Measurements from ENCODE around the gene PRLR. TPM values are rescaled to one million over a fixed set of nuclear protein-coding genes. Genes with fewer than 3 reads are reported as not detected.

PRLR gene
- total RNA-seq, 2 donors from 2014 or later = not detected

DNA sequence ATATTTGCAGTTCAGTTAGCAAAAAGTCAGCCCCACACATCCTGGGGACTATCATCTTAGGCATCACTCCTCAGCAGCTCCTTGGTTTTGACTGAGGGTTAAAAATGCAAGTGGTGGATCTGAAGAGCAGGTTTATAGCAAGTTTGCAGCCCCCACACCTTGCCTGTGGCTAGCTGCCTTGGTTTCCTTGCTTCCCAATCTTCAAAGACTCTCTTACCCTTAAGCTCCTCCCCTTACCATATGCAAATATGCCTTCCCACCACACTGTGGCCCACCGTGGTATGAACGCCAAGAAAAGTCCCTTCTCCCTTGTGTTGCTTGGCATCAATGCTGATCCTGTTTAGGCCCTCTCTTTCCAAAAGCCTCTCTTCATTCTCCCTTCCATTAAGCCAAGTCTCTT, 137.6 kb downstream of the PRLR start:
- no peak for ATAC-seq (replicated peaks)
- Mint-ChIP-seq H3K4me3 (no peak overlapping the region), H3K27ac (no peak overlapping the region), H3K27me3 (peaks cover 10% of the 10 kb centered on the region), H3K9me3 (no peaks in the 10 kb centered on the region), H3K4me1 (no peaks in the 10 kb centered on the region), H3K36me3 (ENCODE audit: low read depth) (no peaks in the 10 kb centered on the region)

DNA sequence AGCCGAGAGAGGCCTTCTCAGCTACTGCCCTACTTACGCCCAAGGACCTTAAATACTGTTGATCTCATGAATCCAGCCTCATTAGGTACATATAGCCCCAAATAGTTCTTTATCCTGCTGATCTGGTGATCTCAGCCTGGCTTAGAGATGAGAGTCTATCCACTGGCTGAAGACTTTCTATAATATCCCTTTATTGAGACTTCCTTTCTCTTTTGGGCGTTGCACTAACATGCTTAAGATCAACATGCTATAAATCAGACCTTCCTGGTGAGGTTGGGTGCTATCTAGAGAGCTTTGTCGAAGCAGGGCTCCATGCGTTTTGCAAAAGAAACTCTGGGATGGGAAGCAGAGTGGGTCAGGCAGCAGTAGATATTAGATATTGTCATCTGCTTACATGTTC, 138.6 kb downstream of the PRLR start:
- no peak for ATAC-seq (replicated peaks)
- Mint-ChIP-seq H3K27ac (no peak overlapping the region), H3K4me1 (no peaks in the 10 kb centered on the region), H3K9me3 (no peaks in the 10 kb centered on the region), H3K36me3 (ENCODE audit: low read depth) (no peaks in the 10 kb centered on the region), H3K27me3 (peaks cover 9% of the 10 kb centered on the region), H3K4me3 (no peak overlapping the region)

DNA sequence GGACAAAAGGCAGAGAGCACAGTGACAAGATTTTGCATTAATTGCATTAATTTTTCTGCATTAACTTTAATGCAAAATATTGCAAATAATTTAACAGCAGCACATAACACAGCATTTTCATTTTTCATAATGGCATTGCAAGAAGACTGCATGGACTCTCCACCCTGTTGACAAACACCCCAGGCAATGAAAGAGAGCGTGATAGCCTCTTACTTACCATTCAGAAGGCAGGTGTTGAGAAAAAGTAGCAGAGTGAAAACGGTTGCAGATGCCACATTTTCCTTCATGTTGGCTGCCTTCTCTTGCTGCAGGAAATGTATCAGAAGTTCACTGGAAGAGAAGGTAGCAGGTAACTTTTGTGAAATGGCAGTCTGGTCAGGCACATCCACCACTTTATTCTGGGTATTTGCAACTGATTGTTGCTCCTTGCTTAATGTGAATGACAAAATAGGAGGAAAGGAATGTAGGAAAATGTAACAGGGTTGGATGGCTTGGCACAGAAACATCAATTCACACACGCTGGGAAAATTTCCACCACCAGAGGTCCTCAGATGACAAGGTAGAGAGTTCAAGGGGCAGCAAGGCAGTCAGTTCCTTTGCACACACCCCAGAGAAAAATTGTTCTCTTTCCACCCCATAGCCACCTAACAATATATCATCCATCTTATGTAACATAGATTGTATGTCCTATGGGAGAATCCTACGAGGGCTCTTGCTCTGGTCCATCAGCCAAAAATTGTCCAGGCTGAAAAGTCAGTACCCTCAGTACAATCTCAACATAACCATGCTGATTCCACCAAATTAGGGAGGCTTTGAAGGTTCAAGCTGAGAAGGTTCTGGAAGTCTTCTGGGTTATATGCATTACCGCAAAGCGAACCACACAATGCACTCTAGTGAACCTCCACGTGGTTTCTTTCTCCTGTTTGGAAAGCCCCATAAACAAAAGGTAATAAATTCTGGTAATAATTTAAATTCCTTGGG, 140.7 kb downstream of the PRLR start:
- peaks cover 9% of the 10 kb centered on the region for H3K27me3 Mint-ChIP-seq
- H3K27ac Mint-ChIP-seq = no peak overlapping the region
- ATAC-seq (replicated peaks) = peak; percentile 38
- H3K4me1 Mint-ChIP-seq = no peaks in the 10 kb centered on the region
- H3K36me3 Mint-ChIP-seq (ENCODE audit: low read depth) = no peaks in the 10 kb centered on the region
- H3K4me3 Mint-ChIP-seq = no peak overlapping the region
- no peaks in the 10 kb centered on the region for H3K9me3 Mint-ChIP-seq

GRCh38 chr5:35087991-35088390, 142.3 kb downstream of the PRLR start:
- no peak overlapping the region for H3K27ac Mint-ChIP-seq
- peaks cover 12% of the 10 kb centered on the region for H3K27me3 Mint-ChIP-seq
- no peaks in the 10 kb centered on the region for H3K4me1 Mint-ChIP-seq
- ATAC-seq (replicated peaks) = no peak
- H3K36me3 Mint-ChIP-seq (ENCODE audit: low read depth) = no peaks in the 10 kb centered on the region
- no peak overlapping the region for H3K4me3 Mint-ChIP-seq
- no peaks in the 10 kb centered on the region for H3K9me3 Mint-ChIP-seq

GRCh38 chr5:35083150-35083549, 147.1 kb downstream of the PRLR start:
- no peaks in the 10 kb centered on the region for H3K36me3 Mint-ChIP-seq (ENCODE audit: low read depth)
- H3K9me3 Mint-ChIP-seq = no peaks in the 10 kb centered on the region
- H3K4me3 Mint-ChIP-seq = no peak overlapping the region
- no peak overlapping the region for H3K27ac Mint-ChIP-seq
- ATAC-seq (replicated peaks) = no peak
- H3K27me3 Mint-ChIP-seq = peaks cover 9% of the 10 kb centered on the region
- H3K4me1 Mint-ChIP-seq = no peaks in the 10 kb centered on the region

DNA sequence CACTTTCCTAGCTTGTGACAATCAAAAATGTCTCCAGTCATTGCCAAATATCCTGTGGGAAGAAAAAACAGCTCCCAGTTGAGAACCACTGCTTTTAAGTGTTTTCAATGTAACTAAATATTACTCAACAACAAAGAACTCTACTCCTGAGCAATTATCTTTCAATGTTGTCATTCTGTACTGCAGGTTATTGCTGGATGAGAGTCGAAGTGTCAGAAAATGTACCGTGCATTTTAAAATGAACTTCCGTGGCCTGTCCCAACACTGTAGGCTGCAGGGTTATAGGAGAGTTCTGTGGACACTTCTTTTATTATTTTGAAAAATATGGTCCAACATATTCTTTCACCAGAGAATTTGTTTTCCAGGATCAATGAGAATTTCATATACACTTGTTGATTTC, 147.8 kb downstream of the PRLR start:
- Mint-ChIP-seq H3K36me3 (ENCODE audit: low read depth) (no peaks in the 10 kb centered on the region), H3K27ac (no peak overlapping the region), H3K9me3 (no peaks in the 10 kb centered on the region), H3K27me3 (peaks cover 12% of the 10 kb centered on the region), H3K4me1 (no peaks in the 10 kb centered on the region), H3K4me3 (no peak overlapping the region)
- no peak for ATAC-seq (replicated peaks)

GRCh38 chr5:35081134-35081533, 149.2 kb downstream of the PRLR start:
- Mint-ChIP-seq H3K27me3 (peaks cover 10% of the 10 kb centered on the region), H3K36me3 (ENCODE audit: low read depth) (no peaks in the 10 kb centered on the region), H3K4me3 (no peak overlapping the region), H3K9me3 (no peaks in the 10 kb centered on the region), H3K27ac (no peak overlapping the region), H3K4me1 (no peaks in the 10 kb centered on the region)
- no peak for ATAC-seq (replicated peaks)

GRCh38 chr5:35073160-35073559, 157.1 kb downstream of the PRLR start:
- H3K9me3 Mint-ChIP-seq = no peaks in the 10 kb centered on the region

GRCh38 chr5:35069188-35069587, 161.1 kb downstream of the PRLR start:
- H3K4me3 Mint-ChIP-seq = no peak overlapping the region

More at GRCh38 chr5:35073160-35073559, 157.1 kb downstream of the PRLR start:
- no peak for ATAC-seq (replicated peaks)
- Mint-ChIP-seq H3K27me3 (peaks cover 18% of the 10 kb centered on the region), H3K4me3 (no peak overlapping the region), H3K27ac (no peak overlapping the region), H3K36me3 (ENCODE audit: low read depth) (no peaks in the 10 kb centered on the region), H3K4me1 (no peaks in the 10 kb centered on the region)

GRCh38 chr5:35067985-35068384, 162.3 kb downstream of the PRLR start:
- no peaks in the 10 kb centered on the region for H3K36me3 Mint-ChIP-seq (ENCODE audit: low read depth)
- no peak overlapping the region for H3K4me3 Mint-ChIP-seq
- no peaks in the 10 kb centered on the region for H3K4me1 Mint-ChIP-seq
- peaks cover 29% of the 10 kb centered on the region for H3K27me3 Mint-ChIP-seq
- H3K27ac Mint-ChIP-seq = no peak overlapping the region
- no peaks in the 10 kb centered on the region for H3K9me3 Mint-ChIP-seq
- no peak for ATAC-seq (replicated peaks)

More at GRCh38 chr5:35069188-35069587, 161.1 kb downstream of the PRLR start:
- no peaks in the 10 kb centered on the region for H3K4me1 Mint-ChIP-seq
- H3K27me3 Mint-ChIP-seq = peaks cover 22% of the 10 kb centered on the region
- no peak overlapping the region for H3K27ac Mint-ChIP-seq
- no peak for ATAC-seq (replicated peaks)
- no peaks in the 10 kb centered on the region for H3K36me3 Mint-ChIP-seq (ENCODE audit: low read depth)
- no peaks in the 10 kb centered on the region for H3K9me3 Mint-ChIP-seq

- Mint-ChIP-seq H3K9me3 (no peaks in the 10 kb centered on the region), H3K4me3 (no peak overlapping the region), H3K27ac (no peak overlapping the region), H3K27me3 (peaks cover 32% of the 10 kb centered on the region), H3K36me3 (ENCODE audit: low read depth) (no peaks in the 10 kb centered on the region), H3K4me1 (no peaks in the 10 kb centered on the region)
- ATAC-seq (replicated peaks) = no peak
Measured at GRCh38 chr5:35066260-35066795, 164.0 kb downstream of the PRLR start.

GRCh38 chr5:35063414-35063813, 166.9 kb downstream of the PRLR start:
- Mint-ChIP-seq H3K36me3 (ENCODE audit: low read depth) (no peaks in the 10 kb centered on the region), H3K9me3 (no peaks in the 10 kb centered on the region), H3K27ac (no peak overlapping the region), H3K27me3 (peaks cover 25% of the 10 kb centered on the region), H3K4me3 (no peak overlapping the region), H3K4me1 (no peaks in the 10 kb centered on the region)
- no peak for ATAC-seq (replicated peaks)

- Mint-ChIP-seq H3K27me3 (peaks cover 34% of the 10 kb centered on the region), H3K27ac (no peak overlapping the region), H3K4me3 (no peak overlapping the region), H3K36me3 (ENCODE audit: low read depth) (no peaks in the 10 kb centered on the region), H3K4me1 (peaks cover 3% of the 10 kb centered on the region), H3K9me3 (no peaks in the 10 kb centered on the region)
- no peak for ATAC-seq (replicated peaks)
Measured at GRCh38 chr5:35061211-35061770, 169.0 kb downstream of the PRLR start.

DNA sequence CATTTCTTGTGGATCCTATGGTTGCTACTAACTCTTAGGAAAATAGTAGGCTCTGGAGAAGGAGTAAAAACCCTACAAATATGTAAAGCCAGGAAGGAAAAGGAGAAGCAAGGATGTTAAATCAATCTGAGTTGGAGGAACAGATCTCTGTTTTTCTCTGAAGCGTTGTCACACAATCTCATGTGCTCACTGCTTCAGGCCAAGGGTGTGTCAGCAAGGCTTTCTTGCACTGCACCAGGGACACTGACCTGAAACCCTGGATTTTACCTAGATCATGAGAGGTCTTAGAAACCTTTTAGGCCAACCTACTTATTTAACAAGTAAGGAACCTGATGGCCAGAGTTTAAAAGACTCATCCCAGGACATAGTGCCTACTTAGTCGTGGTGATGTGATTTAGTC, 170.1 kb downstream of the PRLR start:
- Mint-ChIP-seq H3K4me3 (no peak overlapping the region), H3K36me3 (ENCODE audit: low read depth) (no peaks in the 10 kb centered on the region), H3K4me1 (peaks cover 3% of the 10 kb centered on the region), H3K27ac (no peak overlapping the region), H3K9me3 (no peaks in the 10 kb centered on the region), H3K27me3 (peaks cover 29% of the 10 kb centered on the region)
- no peak for ATAC-seq (replicated peaks)

DNA sequence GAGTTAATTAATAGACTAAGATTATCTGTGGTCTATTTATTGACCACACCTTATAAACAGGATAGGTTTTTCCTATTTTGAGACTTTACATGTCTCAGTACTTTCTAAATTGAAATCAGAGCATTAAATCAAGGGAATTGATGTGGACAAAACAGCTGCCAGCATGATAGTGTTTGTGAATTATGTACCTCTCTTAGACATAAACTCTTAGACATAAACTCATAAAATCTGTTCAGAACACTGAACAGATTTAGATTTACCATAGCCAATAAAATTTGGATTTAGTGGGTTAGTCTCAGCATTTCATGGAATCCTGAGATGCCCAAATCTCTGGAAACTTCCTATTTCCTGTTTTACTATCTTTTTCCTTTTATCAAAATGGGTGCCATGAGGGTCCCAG, 171.0 kb downstream of the PRLR start:
- H3K4me1 Mint-ChIP-seq = peaks cover 3% of the 10 kb centered on the region
- H3K9me3 Mint-ChIP-seq = no peaks in the 10 kb centered on the region
- ATAC-seq (replicated peaks) = no peak
- no peak overlapping the region for H3K27ac Mint-ChIP-seq
- H3K27me3 Mint-ChIP-seq = peaks cover 32% of the 10 kb centered on the region
- no peaks in the 10 kb centered on the region for H3K36me3 Mint-ChIP-seq (ENCODE audit: low read depth)
- no peak overlapping the region for H3K4me3 Mint-ChIP-seq
